KOPT-K1 (cell line): ENCODE results near the gene GMCL1.

Experiments used
- H3K27ac ChIP-seq: fragments of 200-600 bp; sonication (generic); 2 replicates; pipeline ENCODE4 v1.5.1; 2016; ENCODE audit warnings: antibody characterized with exemption, mild to moderate bottlenecking, low read depth, low read length; ENCODE audit not compliant: poor library complexity, severe bottlenecking
- H3K36me3 ChIP-seq: fragments of 200-600 bp; sonication (generic); 2 replicates; pipeline ENCODE4 v1.5.1; 2017; ENCODE audit warnings: antibody characterized with exemption, mild to moderate bottlenecking, low read length, moderate library complexity; ENCODE audit not compliant: insufficient read depth
- H3K9me3 ChIP-seq: fragments of 200-600 bp; sonication (generic); 2 replicates; pipeline ENCODE4 v1.5.1; 2017; ENCODE audit warnings: antibody characterized with exemption, low read length, mild to moderate bottlenecking; ENCODE audit not compliant: insufficient read depth, poor library complexity, severe bottlenecking

Gene GMCL1

DNA sequence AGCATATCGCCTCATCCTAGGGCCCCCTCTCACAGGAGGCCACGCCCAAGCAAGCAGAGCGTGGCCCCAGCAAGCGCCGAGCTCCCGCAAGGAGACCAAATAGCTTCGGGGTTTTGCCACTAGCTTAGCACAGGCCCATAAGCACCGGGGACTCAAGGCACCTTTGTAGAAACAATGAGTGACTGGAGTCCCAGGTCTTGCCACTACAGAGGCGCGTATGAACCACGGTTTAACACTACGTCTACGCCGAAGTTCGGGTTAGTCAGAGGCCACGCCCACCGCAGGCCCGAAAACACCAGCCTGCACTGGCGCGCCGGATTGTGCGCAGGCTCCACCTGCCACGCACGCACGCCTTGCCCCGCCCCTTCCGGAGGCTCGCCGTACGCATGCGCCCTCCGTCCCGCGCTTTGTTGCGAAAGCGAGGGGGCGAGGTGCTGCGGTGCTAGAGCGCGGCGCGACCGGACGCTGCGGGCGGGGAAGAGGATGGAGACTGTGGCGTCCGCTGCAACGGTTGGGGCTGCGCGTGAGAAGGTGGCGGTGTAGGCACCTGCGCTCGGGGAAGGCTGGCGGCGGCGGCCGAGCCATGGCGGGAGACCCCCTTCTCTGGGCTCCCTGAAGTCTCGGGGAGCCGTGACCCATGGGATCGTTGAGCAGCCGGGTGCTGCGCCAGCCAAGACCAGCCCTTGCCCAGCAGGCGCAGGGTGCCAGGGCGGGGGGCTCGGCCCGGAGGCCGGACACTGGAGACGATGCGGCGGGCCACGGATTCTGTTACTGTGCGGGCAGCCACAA, at the start of gene GMCL1:
Gene GMCL1 (plus strand): TSS at position 405 of the 789 bp plus-strand sequence. CDS start 233 bp downstream, at position 638.
- Histone ChIP-seq H3K27ac (peak within 1 kb of the TSS; percentile 73), H3K36me3 (peaks cover 24% of the 10 kb centered on the region), H3K9me3 (no peaks in the 10 kb centered on the region)

GRCh38 chr2:69780921-69781320, 48.5 kb upstream of the GMCL1 start:
- Histone ChIP-seq H3K27ac (no peak overlapping the region), H3K9me3 (peaks cover 13% of the 10 kb centered on the region), H3K36me3 (no peaks in the 10 kb centered on the region)

- peaks cover 7% of the 10 kb centered on the region for H3K9me3 ChIP-seq
- H3K36me3 ChIP-seq = no peaks in the 10 kb centered on the region
- H3K27ac ChIP-seq = no peak overlapping the region
These were observed 47.9 kb upstream of the GMCL1 start for GRCh38 chr2:69781321-69782248.

DNA sequence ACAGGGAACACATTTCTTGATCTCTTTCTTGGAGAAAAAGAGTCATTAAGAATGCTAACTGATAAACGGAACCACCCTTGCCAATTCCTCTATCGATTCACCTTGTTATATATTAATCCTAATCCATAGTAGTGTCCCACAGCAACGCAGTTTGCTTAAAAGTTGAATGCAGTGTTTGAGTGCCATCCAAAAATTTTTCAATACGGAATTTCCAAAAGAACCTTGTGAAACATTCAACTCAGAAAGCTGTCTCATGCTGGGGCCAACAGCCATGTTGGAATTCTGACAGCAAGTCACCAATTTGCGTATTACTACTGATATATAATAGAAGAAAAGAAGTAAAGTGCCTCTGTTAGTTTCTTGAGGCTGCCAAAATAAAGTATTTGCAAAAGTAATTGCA, 45.2 kb upstream of the GMCL1 start:
- Histone ChIP-seq H3K9me3 (no peaks in the 10 kb centered on the region), H3K27ac (no peak overlapping the region), H3K36me3 (no peaks in the 10 kb centered on the region)

- no peaks in the 10 kb centered on the region for H3K36me3 ChIP-seq
- no peak overlapping the region for H3K27ac ChIP-seq
- no peaks in the 10 kb centered on the region for H3K9me3 ChIP-seq
These were observed 44.1 kb upstream of the GMCL1 start for GRCh38 chr2:69785358-69785757.

DNA sequence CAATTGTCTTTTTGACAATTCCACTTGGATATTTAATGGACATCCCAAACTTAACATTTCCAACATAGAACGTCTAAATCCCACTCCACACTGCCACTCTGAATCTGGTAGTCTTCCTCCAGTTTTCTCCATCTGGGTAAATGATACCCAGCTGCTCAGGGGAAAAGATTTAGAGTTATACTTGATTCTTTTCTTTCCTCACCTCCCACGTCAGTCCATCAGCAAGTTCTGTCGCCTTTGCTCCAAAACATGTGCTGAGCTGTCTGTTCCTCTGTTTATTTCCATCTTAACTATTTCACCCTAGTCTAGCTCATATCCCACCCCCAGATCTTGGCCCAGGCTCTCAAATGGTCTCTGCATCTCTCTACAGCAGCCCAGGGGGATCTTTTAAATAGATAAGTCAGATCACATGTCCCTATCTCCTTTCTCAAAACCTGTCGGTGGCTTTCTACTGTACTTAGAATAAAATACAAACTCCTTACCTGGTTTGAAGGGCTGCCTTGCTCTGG, 43.4 kb upstream of the GMCL1 start:
- Histone ChIP-seq H3K9me3 (no peaks in the 10 kb centered on the region), H3K36me3 (no peaks in the 10 kb centered on the region), H3K27ac (no peak overlapping the region)

DNA sequence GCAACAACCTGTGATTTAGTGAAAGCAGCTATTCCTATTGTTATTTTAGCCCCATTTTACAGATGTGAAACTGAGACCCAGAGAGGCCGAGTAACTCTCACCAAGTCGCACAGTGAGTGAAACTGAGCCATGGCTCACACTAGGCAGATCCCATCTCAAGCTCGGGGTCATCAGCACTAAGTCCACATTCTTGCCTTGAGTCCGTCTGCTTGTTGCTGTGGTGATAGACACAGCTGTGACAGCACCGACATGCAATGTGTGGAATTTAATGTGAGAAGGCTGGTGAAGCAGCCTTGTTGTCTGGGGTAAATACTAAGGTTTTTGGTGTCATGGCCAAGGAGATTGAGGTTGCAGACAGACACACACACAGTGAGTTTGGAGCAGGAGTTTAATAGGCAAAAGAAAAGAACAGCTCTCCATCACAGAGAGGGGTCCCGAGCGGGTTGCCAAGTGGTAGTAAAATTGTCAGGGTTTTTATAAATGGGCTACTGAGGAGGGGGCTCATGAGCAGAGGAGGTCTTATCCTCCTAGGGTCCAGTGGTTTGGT, 40.2 kb upstream of the GMCL1 start:
- H3K9me3 ChIP-seq = no peaks in the 10 kb centered on the region
- no peaks in the 10 kb centered on the region for H3K36me3 ChIP-seq
- no peak overlapping the region for H3K27ac ChIP-seq

GRCh38 chr2:69789772-69790600, 39.5 kb upstream of the GMCL1 start:
- no peaks in the 10 kb centered on the region for H3K9me3 ChIP-seq
- no peaks in the 10 kb centered on the region for H3K36me3 ChIP-seq
- H3K27ac ChIP-seq = no peak overlapping the region

DNA sequence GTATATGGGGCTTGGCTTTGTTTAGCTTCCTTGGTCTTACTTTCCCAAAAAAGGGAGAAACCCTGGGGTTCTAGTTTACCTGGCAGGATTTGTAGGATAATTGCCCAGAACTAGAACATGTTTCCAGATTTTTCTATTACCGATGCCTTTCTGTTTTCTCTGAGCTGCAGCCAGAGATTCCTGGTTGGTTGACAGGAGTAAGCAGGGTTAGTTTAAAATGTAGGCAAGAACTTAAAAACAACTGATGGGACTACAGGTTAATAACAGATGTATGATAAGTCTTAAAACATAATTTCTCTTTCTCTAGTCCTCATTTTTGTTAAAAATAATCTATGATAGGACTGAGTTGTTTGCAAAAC, 38.9 kb upstream of the GMCL1 start:
- H3K27ac ChIP-seq = no peak overlapping the region
- H3K36me3 ChIP-seq = no peaks in the 10 kb centered on the region
- H3K9me3 ChIP-seq = no peaks in the 10 kb centered on the region

DNA sequence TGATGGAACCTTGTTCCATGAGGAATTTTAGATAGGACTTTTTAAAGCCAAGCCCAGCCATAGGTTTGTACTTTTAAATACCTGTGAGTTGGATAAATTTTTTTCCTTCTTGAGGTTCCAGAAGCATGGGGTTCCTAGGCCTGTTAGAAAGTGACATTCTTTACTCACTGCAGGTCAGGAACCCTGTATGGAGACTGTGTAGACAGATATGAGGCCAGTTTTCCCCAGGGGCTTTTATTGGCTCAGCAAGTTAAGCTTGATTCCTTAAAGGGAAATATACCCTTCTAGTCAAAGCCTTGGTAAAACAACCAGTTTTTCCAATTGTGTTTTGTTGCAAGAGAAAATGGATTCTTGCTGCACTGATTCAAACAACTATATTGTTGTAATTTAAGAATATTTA, 38.4 kb upstream of the GMCL1 start:
- no peaks in the 10 kb centered on the region for H3K36me3 ChIP-seq
- H3K9me3 ChIP-seq = no peaks in the 10 kb centered on the region
- no peak overlapping the region for H3K27ac ChIP-seq

- Histone ChIP-seq H3K36me3 (no peaks in the 10 kb centered on the region), H3K27ac (no peak overlapping the region), H3K9me3 (no peaks in the 10 kb centered on the region)
These were observed 33.3 kb upstream of the GMCL1 start for GRCh38 chr2:69796174-69796573.

GRCh38 chr2:69797235-69797634, 32.2 kb upstream of the GMCL1 start:
- no peaks in the 10 kb centered on the region for H3K36me3 ChIP-seq
- H3K9me3 ChIP-seq = no peaks in the 10 kb centered on the region
- no peak overlapping the region for H3K27ac ChIP-seq

DNA sequence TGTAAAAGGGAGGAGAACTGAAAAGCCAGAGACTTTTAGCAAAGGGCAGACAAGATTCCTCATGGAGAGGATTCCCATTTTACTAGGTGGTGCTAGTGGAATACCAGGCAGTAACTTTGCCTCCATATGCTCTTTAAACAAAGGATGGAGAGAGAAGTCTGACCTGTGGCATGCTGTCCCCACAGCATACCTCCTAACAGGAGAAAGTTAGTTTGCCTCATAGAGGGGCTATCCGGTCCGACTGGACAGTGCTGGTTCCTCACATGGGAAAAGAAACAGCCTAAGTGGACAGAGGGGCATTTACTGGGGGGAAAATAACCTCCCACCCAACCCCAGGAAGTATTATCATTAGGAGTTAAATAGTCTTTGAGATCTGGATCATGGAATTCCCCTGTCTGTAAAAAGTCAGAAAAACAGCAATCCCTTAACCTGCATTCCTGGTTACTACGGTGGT, 31.6 kb upstream of the GMCL1 start:
- Histone ChIP-seq H3K36me3 (no peaks in the 10 kb centered on the region), H3K9me3 (no peaks in the 10 kb centered on the region), H3K27ac (no peak overlapping the region)

DNA sequence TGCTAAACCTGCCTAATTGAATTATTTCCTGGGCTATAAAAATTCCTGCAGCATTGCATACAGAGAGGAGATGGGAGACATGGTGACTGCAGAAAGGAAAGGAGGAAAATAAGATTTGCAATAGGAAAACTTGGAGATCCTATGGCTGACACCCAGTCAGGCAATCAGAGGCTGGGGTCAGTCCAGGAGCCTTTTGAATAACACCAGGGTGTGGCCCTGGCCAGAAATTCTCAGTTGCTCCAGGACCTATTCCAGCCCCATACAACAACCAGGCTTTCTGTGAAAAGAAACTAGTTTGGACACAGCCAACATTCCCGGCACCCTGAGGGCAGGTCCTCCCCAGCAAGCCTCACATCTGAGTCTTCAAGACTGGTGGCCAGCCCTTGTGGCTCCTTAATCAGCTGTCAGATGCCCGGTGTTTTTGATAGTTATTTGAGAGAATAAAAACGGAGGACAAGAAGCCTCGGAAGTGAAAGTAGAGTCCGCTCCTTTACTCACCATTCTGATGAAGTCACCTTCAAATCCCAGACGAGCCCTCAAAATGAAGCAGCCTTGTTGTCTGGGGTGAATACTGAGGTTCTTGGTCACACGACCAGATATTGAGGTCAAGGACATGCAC, 31.1 kb upstream of the GMCL1 start:
- Histone ChIP-seq H3K9me3 (no peaks in the 10 kb centered on the region), H3K27ac (no peak overlapping the region), H3K36me3 (no peaks in the 10 kb centered on the region)
